ENCODE results near the gene ZNF513.

GRCh38 chr2:27369471-27370025 is 11.0 kb downstream of the ZNF513 start:
- TF ChIP-seq JUND (IDR thresholded peaks at IDR 0.05), result no peak
- no peak for TF ChIP-seq EGR1 (IDR thresholded peaks at IDR 0.05; ENCODE audit: low read depth)
- no peak for TF ChIP-seq POLR2A (IDR thresholded peaks at IDR 0.05; ENCODE audit: borderline replicate concordance, extremely low read depth, insufficient read depth, insufficient read length)
- no peak for TF ChIP-seq CTCF (IDR thresholded peaks at IDR 0.05 in 2 of 3, conservative IDR thresholded peaks at IDR 0.05 in 1 of 3; ENCODE audit: borderline replicate concordance in 1 of 3, insufficient read depth in 1 of 3, low read depth in 2 of 3, low read length in 2 of 3)
- TF ChIP-seq RAD21 (IDR thresholded peaks at IDR 0.05; ENCODE audit: low read depth), result no peak
- TF ChIP-seq EZH2 (IDR thresholded peaks at IDR 0.05), result no peak
